ENCODE measurements around the gene SERPINB10.

DNA sequence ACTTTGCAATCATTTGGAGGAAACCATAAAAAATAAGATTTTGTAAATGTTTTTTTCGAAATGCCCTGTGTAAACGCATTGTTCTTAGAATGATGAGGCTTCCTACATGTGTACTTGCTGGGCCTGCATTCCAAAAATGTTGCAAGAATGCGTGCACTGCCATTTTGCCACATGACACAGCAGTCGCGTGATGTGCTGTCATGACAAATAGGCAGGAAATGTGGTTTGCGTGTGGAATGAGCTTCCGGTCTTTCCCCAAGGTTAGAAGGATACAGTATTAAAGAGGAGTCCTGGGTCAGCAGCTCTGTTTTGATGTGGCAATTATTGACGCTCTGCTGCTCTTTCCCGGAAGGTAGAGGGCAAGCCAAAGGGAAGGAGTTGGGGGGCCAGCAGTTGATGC lies 38.4 kb upstream of the SERPINB10 start:
- TF ChIP-seq POLR2AphosphoS5 (IDR thresholded peaks at IDR 0.05; ENCODE audit: low read depth, low read length) (no peak), ZNF274 (IDR thresholded peaks at IDR 0.05; ENCODE audit: low read depth, low read length) (no peak), EZH2 (IDR thresholded peaks at IDR 0.05) (no peak)
- TF ChIP-seq, protein P1, sequence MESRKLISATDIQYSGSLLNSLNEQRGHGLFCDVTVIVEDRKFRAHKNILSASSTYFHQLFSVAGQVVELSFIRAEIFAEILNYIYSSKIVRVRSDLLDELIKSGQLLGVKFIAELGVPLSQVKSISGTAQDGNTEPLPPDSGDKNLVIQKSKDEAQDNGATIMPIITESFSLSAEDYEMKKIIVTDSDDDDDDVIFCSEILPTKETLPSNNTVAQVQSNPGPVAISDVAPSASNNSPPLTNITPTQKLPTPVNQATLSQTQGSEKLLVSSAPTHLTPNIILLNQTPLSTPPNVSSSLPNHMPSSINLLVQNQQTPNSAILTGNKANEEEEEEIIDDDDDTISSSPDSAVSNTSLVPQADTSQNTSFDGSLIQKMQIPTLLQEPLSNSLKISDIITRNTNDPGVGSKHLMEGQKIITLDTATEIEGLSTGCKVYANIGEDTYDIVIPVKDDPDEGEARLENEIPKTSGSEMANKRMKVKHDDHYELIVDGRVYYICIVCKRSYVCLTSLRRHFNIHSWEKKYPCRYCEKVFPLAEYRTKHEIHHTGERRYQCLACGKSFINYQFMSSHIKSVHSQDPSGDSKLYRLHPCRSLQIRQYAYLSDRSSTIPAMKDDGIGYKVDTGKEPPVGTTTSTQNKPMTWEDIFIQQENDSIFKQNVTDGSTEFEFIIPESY (IDR thresholded peaks at IDR 0.05; ENCODE audit: extremely low read depth, insufficient replicate concordance, low read length), result no peak
- TF ChIP-seq, protein P2, sequence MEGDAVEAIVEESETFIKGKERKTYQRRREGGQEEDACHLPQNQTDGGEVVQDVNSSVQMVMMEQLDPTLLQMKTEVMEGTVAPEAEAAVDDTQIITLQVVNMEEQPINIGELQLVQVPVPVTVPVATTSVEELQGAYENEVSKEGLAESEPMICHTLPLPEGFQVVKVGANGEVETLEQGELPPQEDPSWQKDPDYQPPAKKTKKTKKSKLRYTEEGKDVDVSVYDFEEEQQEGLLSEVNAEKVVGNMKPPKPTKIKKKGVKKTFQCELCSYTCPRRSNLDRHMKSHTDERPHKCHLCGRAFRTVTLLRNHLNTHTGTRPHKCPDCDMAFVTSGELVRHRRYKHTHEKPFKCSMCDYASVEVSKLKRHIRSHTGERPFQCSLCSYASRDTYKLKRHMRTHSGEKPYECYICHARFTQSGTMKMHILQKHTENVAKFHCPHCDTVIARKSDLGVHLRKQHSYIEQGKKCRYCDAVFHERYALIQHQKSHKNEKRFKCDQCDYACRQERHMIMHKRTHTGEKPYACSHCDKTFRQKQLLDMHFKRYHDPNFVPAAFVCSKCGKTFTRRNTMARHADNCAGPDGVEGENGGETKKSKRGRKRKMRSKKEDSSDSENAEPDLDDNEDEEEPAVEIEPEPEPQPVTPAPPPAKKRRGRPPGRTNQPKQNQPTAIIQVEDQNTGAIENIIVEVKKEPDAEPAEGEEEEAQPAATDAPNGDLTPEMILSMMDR (IDR thresholded peaks at IDR 0.05 in 2 of 3, conservative IDR thresholded peaks at IDR 0.05 in 1 of 3; ENCODE audit: borderline replicate concordance in 1 of 3, insufficient read depth in 1 of 3, low read depth in 2 of 3, low read length in 2 of 3), result no peak
